GM18499 (cell line): Measurements from ENCODE around the gene CTIF.
"Not testable (repeated sequence)": the region's sequence is repeated elsewhere in the genome, so short reads cannot be mapped to it uniquely, and the experiment has no call there.

Source experiments
- ATAC-seq: cut with Tn5 transposase; IDR thresholded peaks from one replicate; pipeline ENCODE4 v1.9.1; 2021; ENCODE audit warnings: moderate number of reproducible peaks; ENCODE audit not compliant: insufficient read depth, unreplicated experiment

Gene CTIF

GRCh38 chr18:48803951-48804855, 265.4 kb downstream of the CTIF start:
- no peak for ATAC-seq

GRCh38 chr18:48804856-48805610, 266.2 kb downstream of the CTIF start:
- no peak for ATAC-seq

GRCh38 chr18:48805826-48806535, 267.1 kb downstream of the CTIF start:
- no peak for ATAC-seq

GRCh38 chr18:48806551-48807261, 267.9 kb downstream of the CTIF start:
- ATAC-seq, result no peak

GRCh38 chr18:48808476-48808875, 269.6 kb downstream of the CTIF start:
- ATAC-seq, result no peak

GRCh38 chr18:48809365-48809764, 270.5 kb downstream of the CTIF start:
- ATAC-seq, result no peak

GRCh38 chr18:48810805-48811204, 272.0 kb downstream of the CTIF start:
- ATAC-seq, result no peak

- ATAC-seq, result no peak
Measured at GRCh38 chr18:48811401-48811800, 272.6 kb downstream of the CTIF start.

GRCh38 chr18:48811977-48812451, 273.2 kb downstream of the CTIF start:
- not testable (repeated sequence) for ATAC-seq

- ATAC-seq, result no peak
Measured at GRCh38 chr18:48813321-48813720, 274.5 kb downstream of the CTIF start.

- no peak for ATAC-seq
Measured at GRCh38 chr18:48813833-48814489, 275.1 kb downstream of the CTIF start.

- ATAC-seq, result no peak
Measured at GRCh38 chr18:48814490-48815178, 275.8 kb downstream of the CTIF start.

GRCh38 chr18:48815179-48815515, 276.3 kb downstream of the CTIF start:
- no peak for ATAC-seq

GRCh38 chr18:48815581-48816324, 276.9 kb downstream of the CTIF start:
- ATAC-seq, result no peak

GRCh38 chr18:48816554-48816953, 277.7 kb downstream of the CTIF start:
- ATAC-seq, result no peak

- no peak for ATAC-seq
Measured at GRCh38 chr18:48817021-48817461, 278.2 kb downstream of the CTIF start.

GRCh38 chr18:48818329-48819254, 279.8 kb downstream of the CTIF start:
- no peak for ATAC-seq
